ENCODE measurements around the gene PIP5KL1.

PIP5KL1 gene

DNA sequence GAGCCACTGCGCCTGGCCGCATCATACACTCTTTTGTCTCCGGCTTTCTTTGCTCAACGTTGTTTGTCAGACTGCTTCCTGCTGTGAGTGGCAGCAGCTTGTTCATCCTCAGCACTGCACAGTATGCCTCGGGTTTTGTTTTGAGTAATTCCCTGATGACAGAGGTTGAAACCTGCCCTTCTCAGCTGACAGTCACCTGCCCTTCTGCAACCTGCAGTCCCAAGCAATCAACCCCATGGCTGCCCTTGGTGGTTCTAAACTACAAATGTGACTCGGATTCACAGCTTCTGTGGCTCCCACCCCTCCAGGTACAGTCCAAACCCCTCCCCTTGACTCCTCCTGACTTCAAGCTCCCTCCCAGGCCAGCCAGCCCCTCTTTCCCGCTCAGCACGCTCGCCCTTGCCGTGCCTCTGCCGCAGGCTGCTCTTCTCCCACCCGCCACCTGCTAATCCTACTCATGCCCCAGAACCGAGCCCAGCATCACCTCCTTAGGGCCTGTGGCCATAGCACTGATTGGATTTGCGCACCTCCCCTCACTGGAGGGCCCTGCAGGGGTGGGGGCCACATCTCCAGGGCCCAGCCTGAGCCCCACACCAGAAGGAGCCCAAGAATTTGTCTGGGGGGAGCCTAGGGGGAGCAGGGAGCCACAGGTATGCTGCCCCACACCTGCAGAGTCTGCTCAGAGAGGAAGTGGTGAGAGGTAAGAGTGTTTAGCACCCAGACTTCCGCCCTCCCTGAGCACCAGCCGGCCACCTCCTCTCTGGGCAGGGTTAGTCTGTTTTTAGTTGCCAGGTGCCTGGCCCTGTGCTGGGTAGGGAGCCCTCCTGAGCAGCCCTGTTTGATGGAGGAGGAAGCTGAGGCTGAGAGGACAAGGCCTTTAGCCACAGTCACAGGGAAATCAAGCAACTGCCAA, 40.1 kb upstream of the PIP5KL1 start:
- DNase-seq (ENCODE audit: low read depth, low spot score), result peak; percentile 81
- peak overlapping the region; percentile 16 for H3K4me3 ChIP-seq (ENCODE audit: low read length)

GRCh38 chr9:127968700-127969383, 38.3 kb upstream of the PIP5KL1 start:
- no peak overlapping the region for H3K4me3 ChIP-seq (ENCODE audit: low read length)
- DNase-seq (ENCODE audit: low read depth, low spot score), result no peak

GRCh38 chr9:127968042-127968441, 37.5 kb upstream of the PIP5KL1 start:
- no peak overlapping the region for H3K4me3 ChIP-seq (ENCODE audit: low read length)
- DNase-seq (ENCODE audit: low read depth, low spot score), result no peak

DNA sequence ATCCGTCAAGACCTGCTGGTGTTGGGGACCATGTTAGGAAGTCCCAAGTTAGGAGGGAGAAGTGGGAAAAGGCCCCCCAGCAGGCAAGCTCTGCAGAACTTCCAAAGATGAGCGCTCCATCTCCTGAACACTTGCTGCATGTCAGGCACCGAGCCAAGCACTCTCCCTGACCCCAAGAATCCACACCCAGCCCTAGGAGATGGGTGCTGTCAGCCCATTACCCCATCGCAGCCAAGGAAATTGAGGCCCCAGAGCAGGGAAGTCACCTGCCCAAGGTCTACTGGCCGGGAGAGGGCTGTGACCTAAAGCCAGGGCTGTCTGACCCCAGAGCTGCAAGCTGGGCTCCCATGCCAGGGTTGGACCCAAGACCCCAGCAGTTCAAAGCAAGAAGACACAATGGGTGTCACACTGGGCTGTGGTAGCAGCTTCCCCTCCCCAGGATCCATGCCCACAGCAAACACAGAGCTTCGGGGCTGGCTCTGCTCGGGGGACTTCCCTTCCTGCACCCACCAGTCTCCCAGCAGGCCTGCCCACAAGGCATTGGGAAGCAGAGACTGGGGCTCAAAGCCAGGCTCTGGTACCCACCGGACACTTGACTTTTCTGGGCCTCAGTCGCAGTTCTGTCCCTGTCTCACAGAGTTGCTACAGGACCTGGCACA, 36.7 kb upstream of the PIP5KL1 start:
- no peak for DNase-seq (ENCODE audit: low read depth, low spot score)
- H3K4me3 ChIP-seq (ENCODE audit: low read length), result no peak overlapping the region

- DNase-seq (ENCODE audit: low read depth, low spot score), result no peak
- no peak overlapping the region for H3K4me3 ChIP-seq (ENCODE audit: low read length)
Observed at GRCh38 chr9:127966416-127967150, 36.0 kb upstream of the PIP5KL1 start.

GRCh38 chr9:127965953-127966352, 35.4 kb upstream of the PIP5KL1 start:
- no peak for DNase-seq (ENCODE audit: low read depth, low spot score)
- no peak overlapping the region for H3K4me3 ChIP-seq (ENCODE audit: low read length)

DNA sequence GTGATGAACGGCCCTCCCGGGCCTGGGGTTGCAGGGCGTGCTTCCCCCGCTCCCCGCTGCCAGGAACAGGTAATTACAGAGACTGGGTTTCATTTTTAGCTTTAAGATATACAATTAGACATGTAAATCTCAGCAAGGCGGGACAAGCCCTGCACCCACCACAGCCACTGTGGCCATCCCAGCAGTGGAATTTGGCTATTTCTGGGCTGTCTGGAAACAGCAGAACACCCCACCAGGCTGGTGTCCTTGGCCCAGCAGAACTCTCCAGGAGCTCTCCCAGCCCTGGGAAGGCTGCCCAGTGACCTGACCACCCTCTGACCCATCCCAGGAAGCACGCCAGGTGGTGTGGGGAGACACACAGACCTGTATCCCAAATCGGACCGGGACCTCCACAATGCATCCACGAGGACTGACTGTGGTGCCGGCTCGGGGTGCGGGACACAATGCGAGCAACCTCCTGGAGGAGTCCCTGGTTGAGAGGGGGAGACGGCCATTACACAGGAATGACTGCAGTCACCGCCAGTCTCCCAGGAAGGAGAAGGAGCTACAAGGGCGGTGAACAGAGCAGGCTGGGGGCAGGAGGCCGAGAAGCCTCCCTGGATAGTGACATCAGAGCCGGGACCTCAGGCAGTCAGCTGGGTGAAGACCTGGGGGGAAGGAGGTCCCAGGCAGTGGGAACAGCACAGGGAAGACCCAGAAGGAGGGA, 32.9 kb upstream of the PIP5KL1 start:
- DNase-seq (ENCODE audit: low read depth, low spot score), result no peak
- H3K4me3 ChIP-seq (ENCODE audit: low read length), result no peak overlapping the region

- no peak overlapping the region for H3K4me3 ChIP-seq (ENCODE audit: low read length)
- no peak for DNase-seq (ENCODE audit: low read depth, low spot score)
Observed at GRCh38 chr9:127963041-127963358, 32.4 kb upstream of the PIP5KL1 start.

DNA sequence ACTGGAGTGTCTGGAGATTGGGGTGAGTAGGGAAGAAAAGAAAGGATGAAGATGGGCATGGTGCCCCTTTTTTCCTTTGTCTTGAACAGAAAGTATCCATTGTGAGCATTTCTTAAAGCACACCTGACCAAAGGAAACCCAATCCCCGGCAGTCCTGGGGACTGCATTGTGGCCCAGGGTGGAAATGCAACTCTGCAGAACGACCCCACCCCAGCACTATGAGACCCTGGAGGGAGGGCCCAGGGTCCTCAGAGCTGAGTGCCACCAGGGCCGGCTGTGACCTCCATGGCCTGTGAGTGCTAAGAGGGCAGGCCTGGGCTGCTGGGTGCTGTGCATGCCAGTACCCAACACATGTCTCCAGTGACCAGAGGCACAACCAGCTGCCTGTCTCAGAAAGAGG, 31.7 kb upstream of the PIP5KL1 start:
- no peak overlapping the region for H3K4me3 ChIP-seq (ENCODE audit: low read length)
- no peak for DNase-seq (ENCODE audit: low read depth, low spot score)

- no peak for DNase-seq (ENCODE audit: low read depth, low spot score)
- H3K4me3 ChIP-seq (ENCODE audit: low read length), result no peak overlapping the region
Observed at GRCh38 chr9:127961613-127962155, 31.1 kb upstream of the PIP5KL1 start.

- no peak overlapping the region for H3K4me3 ChIP-seq (ENCODE audit: low read length)
- DNase-seq (ENCODE audit: low read depth, low spot score), result no peak
Observed at GRCh38 chr9:127961155-127961490, 30.5 kb upstream of the PIP5KL1 start.

DNA sequence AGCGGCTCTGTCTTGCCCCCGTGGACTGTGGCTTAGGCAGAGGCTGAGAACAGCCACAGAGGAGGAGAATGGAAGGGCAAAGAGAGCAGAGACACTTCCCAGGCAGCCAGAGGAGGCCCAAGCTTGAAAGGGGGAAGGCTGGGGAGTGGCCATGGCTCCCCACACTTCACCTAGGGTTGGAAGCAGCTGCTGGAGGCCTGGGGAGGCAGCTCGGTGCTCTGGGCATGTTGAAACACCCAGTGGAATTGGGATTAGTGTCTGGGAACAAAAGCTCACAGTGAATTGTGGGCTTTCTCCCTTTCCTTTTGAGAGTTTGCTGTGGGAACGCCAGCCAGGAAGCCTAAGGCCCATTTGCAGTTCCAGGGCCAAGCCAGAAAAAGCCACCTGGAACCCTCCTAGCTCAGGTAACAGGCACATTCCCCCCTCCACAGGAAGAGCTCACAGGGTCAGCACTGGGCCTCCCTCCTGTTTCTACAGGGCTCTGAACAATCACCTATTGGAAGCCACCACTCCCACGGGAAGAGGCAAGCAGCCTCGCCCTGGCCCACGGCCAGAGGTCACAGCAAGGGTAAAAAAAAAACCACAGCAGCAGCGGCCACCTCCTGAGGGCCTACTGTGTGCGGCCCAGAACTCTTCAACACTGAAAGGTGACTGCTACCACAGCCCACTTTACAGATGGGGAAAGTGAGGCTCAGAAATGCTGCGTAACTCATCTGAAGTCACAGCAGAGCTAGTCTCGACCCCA, 30.0 kb upstream of the PIP5KL1 start:
- H3K4me3 ChIP-seq (ENCODE audit: low read length), result no peak overlapping the region
- no peak for DNase-seq (ENCODE audit: low read depth, low spot score)

DNA sequence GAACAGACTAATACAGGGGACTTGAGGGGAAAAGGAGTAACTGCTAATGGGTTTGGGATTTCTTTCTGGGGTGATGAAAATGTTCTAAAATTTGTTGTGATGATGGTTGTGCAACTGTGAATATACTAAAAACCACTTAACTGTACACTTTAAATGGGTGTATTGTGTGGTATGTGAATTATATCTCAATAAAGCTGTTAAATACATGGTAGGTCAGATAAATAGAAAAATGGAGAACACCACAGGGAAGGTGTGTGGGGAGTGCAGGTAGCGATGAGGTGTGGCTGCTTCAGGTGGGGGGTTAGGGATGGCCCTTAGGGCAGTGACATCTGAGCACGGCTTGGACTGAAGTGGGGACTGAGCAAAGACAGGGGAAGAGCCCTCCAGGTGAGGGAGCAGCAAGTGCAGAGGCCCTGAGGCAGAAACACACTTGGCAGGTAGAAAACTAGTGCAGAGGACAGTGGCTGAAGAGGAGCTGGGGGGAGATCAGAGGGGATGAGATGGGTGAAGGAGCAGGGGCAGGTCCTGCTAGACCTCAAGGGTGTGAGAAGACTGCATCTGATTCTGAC, 29.3 kb upstream of the PIP5KL1 start:
- no peak for DNase-seq (ENCODE audit: low read depth, low spot score)
- H3K4me3 ChIP-seq (ENCODE audit: low read length), result no peak overlapping the region

- no peak for DNase-seq (ENCODE audit: low read depth, low spot score)
- no peak overlapping the region for H3K4me3 ChIP-seq (ENCODE audit: low read length)
Observed at GRCh38 chr9:127959398-127959797, 28.8 kb upstream of the PIP5KL1 start.

GRCh38 chr9:127958728-127959127, 28.2 kb upstream of the PIP5KL1 start:
- DNase-seq (ENCODE audit: low read depth, low spot score), result no peak

DNA sequence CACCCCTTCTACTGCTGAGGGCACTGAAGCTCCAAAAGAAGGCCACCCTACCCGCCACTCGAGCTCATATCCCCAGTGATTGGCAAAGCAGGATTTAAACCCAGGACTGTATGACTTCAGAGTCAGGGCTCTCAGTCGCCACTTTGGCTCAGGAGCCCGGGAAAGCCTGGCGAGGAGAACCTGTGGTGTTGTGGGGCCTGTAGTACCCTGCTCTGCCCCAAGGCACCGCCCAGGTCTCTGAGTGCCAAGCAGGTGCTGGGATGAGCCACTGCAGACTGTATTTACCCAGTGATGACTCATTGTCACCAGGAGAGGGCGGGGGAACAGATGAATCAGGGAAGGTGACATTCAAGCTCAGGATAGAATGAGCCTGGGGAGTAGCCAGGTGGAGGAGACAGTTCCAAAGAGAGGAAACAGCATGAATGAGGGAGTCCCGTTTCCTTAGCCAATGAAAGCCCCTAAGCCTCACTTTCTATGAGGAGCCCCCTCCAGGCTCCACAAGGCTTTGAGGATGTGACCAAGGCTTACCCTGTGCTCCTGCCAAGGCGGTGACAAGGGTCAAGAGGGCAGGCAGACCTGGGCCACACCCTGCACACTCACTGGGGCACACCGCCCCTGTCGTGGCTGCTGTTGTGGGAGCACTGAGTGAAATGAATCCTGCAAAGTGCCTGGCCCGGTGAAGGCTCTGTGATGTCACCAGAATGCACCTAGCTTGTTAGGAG, 24.9 kb upstream of the PIP5KL1 start:
- DNase-seq (ENCODE audit: low read depth, low spot score), result peak; percentile 78
- no peak overlapping the region for H3K4me3 ChIP-seq (ENCODE audit: low read length)

More at GRCh38 chr9:127958728-127959127, 28.2 kb upstream of the PIP5KL1 start:
- no peak overlapping the region for H3K4me3 ChIP-seq (ENCODE audit: low read length)

GRCh38 chr9:127954831-127955293, 24.3 kb upstream of the PIP5KL1 start:
- no peak for DNase-seq (ENCODE audit: low read depth, low spot score)
- H3K4me3 ChIP-seq (ENCODE audit: low read length), result no peak overlapping the region

Measured in Jurkat, Clone E6-1 (cell line).